HG02885 (cell line): ENCODE results near the gene BSPRY.
"Not testable (repeated sequence)": the region's sequence is repeated elsewhere in the genome, so short reads cannot be mapped to it uniquely, and the experiment has no call there.

Experiments used
- ATAC-seq: cut with Tn5 transposase; IDR thresholded peaks from one replicate; pipeline ENCODE4 v1.9.1; 2021; ENCODE audit warnings: mild to moderate bottlenecking; ENCODE audit not compliant: unreplicated experiment, poor library complexity

The BSPRY gene

DNA sequence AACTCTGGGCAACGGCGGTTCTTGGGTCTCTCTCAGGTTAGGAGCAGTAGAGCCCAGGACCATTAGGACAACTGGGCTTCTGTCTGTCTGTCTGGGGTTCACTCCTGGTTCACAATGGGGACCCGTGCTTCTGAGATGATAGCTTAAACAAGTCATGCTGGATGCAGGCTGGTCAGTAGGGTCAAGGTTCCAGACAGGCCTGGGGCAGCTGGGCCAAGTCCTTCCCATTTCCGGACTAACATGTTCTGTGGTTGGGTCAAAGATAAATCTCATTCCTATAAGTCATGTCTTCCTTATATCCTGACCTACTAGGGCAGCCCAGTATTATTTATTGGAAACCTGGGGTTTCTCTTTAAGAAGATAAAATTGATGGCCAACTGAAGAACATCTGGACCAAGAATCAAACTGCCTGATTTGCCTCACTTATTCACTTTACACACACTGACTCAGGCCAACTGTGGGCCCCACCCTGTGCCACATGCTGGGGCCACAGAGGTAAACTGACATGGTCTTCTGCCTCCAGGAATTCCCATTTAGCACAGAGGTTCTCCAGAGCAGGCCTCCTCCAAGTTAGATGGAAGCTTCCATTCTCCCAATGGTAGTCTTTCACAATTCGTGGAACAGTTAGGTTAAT lies 19.1 kb downstream of the BSPRY start:
- ATAC-seq = no peak

- ATAC-seq = no peak
These were observed 19.9 kb downstream of the BSPRY start for GRCh38 chr9:113368982-113369854.

GRCh38 chr9:113369855-113370140 lies 20.5 kb downstream of the BSPRY start:
- ATAC-seq = no peak

DNA sequence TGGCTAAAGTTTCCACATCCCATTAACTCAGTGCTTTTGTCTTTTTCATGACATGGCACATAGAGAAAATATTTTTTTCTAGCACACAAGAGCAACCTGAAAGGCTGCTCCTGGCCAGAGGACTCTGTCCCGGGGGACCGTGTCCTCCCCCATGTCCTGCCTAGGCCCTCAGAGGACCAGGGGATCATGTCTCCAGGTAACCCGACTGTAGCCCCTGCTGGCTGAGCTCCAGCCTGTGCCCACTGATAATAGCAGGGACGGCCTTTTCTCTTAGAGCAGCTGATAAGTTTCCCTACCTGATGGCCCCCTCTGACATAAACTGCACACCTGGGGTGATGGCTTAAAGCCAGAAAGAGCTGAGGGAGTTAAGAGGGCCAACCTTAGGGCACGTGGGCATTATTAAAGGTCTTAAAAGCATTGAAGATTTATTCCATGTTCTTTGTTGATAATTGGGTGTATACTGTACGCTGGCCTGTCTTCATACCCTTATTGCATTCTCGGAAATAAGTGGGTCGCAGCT lies 21.5 kb downstream of the BSPRY start:
- ATAC-seq = no peak

GRCh38 chr9:113372059-113372458 lies 22.7 kb downstream of the BSPRY start:
- no peak for ATAC-seq

- ATAC-seq = no peak
These were observed 23.9 kb downstream of the BSPRY start for GRCh38 chr9:113373256-113373655.

- no peak for ATAC-seq
These were observed 24.5 kb downstream of the BSPRY start for GRCh38 chr9:113373676-113374392.

GRCh38 chr9:113375057-113376023 lies 26.0 kb downstream of the BSPRY start:
- no peak for ATAC-seq

DNA sequence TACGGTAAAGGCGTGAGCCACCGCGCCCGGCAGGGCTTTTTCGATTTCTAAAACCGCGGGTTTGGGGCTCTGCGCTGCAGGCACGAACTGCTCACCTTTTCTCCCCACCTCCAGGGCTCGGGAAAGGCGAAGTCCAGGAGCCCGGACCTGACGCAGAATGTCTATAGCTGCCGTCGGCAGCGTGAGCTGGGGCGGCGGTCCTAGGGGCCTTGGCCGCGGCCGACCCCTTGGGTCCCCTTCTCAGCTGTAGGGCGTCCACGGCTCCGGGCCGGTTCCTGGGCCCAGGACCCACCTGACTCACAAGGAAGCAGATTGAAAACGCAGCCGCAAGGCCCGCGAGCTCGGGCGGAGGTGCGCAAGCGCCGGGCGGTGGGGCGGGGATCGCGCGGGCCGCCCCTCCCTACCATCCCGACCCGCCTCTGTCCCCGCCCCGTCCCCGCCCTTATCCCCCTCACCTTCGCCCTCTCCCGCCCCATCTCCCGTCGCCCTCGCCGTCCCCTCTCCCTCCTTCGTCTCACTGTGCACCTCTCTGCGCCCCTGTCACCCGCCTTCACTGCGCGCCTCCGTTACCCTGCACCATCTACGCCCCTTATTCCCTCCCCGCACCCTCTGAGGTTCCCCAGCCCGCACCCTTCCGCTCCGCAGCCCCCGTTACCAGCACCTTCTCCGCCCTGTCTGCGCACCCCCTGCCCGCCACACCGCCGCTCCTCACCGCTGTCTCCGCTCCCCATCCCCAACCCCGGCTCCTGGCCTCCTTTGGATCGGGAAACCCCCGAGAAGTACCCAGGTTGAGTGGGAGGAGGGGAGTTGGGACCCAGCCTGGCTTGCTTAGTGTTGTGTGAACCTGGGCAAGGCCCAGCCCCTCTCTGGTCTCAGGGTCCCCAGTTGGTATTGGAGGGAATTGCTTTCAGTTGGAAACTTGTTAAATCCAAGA lies 27.6 kb downstream of the BSPRY start, which contains the start of gene HDHD3:
TSS of gene HDHD3 (minus strand) at position 353 of the 934 bp plus-strand sequence. CDS start 2,632 bp downstream, outside the sequence.
- ATAC-seq = peak; percentile 70

DNA sequence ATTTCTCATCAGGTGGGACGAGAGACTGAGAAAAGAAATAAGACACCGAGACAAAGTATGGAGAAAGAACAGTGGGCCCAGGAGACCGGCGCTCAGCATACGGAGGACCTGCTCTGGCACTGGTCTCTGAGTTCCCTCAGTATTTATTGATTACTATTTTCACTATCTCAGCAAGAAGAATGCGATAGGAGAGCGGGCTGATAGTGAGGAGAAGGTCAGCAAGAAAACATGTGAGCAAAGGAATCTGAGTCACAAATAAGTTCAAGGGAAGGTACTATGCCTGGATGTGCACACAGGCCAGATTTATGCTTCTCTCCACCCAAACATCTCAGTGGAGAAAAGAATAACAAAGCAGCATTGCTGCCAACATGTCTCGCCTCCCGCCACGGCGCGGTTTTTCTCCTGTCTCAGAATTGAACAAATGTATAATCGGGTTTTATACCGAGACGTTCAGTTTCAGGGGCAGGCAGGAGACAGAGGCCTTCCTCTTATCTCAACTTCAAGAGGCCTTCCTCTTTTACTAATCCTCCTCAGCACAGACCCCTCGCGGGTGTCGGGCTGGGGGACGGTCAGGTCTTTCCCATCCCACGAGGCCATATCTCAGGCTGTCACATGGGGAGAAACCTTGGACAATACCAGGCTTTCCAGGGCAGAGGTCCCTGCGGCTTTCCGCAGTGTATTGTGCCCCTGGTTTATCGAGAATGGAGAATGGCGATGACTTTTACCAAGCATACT lies 29.9 kb downstream of the BSPRY start:
- ATAC-seq = not testable (repeated sequence)

DNA sequence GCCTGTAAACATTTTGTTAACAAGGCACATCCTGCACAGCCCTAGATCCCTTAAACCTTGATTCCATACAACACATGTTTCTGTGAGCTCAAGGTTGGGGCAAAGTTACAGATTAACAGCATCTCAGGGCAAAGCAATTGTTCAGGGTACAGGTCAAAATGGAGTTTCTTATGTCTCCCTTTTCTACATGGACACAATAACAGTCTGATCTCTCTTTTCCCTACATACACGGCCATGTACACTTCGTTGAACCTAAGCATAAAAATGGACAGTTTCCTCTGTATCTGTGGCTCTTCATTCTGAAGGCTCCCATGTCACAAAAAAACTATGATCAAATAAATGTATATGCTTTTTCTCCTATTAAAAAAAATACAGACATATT lies 30.5 kb downstream of the BSPRY start:
- ATAC-seq = not testable (repeated sequence)

DNA sequence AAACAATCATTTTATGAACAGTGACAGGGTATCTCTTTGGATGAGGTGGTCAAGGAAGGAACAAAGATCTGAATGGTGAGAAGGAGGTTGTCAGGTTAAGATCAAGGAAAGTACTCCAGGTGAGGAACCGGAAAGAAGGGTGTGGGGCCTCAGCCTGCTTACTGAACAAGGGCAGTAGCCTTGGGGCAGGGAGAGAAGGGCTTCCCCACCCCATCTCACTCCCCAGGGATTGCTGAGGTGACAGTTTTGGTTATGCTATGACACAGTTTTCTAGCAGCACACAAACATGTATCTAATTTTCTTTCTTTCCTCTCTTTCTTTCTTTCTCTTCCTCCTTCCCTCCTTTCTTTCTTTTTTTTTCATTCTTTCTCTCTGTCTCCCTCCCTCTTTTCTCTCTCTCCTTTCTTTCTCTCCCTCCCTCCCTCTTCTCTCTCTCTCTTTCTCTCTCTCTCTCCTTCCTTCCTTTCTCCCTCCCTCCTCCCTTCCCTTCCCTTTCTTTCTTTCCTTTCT lies 31.6 kb downstream of the BSPRY start:
- peak; percentile 67 for ATAC-seq

GRCh38 chr9:113381441-113381840 lies 32.1 kb downstream of the BSPRY start:
- not testable (repeated sequence) for ATAC-seq

DNA sequence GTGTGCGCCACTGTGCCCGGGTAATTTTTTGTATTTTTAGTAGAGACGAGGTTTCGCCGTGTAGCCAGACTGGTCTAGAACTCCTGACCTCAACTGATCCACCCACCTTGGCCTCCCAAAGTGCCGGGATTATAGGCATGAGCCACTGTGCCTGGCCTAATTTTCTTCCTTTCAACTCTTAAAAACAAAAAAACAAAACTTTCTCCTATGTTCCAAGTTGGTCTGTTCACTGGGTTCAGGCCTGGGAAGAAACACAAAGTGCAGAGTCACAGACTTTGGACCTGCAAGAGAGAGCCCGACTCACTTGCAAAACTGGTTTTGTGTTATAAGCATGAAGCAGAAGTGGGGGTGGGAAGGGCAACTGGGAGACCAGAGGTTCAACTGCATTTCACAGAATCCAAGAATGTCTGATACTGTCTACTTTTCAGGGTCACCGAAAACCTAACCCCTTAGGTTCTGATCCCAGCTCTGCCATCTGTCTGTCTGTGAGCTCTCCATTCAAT lies 32.6 kb downstream of the BSPRY start:
- ATAC-seq = no peak

GRCh38 chr9:113386571-113387393 lies 37.4 kb downstream of the BSPRY start:
- ATAC-seq = no peak

- no peak for ATAC-seq
These were observed 38.4 kb downstream of the BSPRY start for GRCh38 chr9:113387560-113388230.
